HG03064 (cell line): ENCODE data around the gene PCBP4.
"Not testable (repeated sequence)": the region's sequence is repeated elsewhere in the genome, so short reads cannot be mapped to it uniquely, and the experiment has no call there.

ENCODE experiments used
- ATAC-seq: cut with Tn5 transposase; IDR thresholded peaks from one replicate; pipeline ENCODE4 v1.9.1; 2021; ENCODE audit warnings: low read depth; ENCODE audit not compliant: unreplicated experiment

Gene PCBP4

GRCh38 chr3:51995346-51996163, 28.3 kb upstream of the PCBP4 start, which contains the start of gene RPL29:
Gene RPL29 (minus strand): TSS chr3:51995895. CDS start chr3:51995461, 434 bp downstream.
- ATAC-seq = peak; percentile 88

GRCh38 chr3:51994530-51994929, 27.3 kb upstream of the PCBP4 start:
- no peak for ATAC-seq

- ATAC-seq = not testable (repeated sequence)
These were observed 26.4 kb upstream of the PCBP4 start for GRCh38 chr3:51993657-51994056.

- ATAC-seq = no peak
These were observed 24.9 kb upstream of the PCBP4 start for GRCh38 chr3:51992017-51992682.

DNA sequence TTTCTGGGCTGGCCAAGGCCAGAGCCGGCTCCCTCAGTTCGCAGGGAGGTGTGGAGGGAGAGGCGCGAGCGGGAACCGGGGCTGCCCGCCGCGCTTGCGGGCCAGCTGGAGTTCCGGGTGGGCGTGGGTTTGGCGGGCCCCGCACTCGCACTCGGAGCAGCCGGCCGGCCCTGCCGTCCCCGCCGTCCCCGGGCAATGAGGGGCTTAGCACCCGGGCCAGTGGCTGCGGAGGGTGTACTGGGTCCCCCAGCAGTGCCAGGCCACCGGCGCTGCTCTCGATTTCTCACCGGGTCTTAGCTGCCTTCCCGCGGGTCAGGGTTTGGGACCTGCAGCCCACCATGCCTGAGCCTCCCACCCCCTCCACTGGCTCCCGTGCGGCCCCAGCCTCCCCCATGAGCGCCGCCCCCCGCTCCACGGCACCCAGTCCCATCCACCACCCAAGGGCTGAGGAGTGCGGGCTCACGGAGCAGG, 23.3 kb upstream of the PCBP4 start:
- not testable (repeated sequence) for ATAC-seq

GRCh38 chr3:51988286-51989146, 21.3 kb upstream of the PCBP4 start:
- no peak for ATAC-seq

DNA sequence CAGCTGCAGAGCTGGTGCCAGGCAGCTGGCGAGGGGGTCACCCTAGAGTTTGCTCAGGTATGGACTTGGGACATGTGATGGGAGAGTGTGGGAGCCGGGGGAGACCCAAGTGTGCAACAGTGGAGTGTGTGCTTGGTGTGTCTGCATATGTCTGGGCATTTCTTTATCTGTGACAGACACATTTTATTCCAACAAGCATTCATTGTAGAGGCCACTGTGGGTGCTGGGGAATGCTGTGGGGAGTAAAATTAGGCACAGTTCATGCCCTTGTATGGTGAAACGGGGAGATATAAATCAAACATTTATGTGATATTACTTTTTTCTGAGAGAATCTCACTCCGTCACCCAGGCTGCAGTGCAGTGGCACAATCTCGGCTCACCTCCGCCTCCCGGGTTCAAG, 20.3 kb upstream of the PCBP4 start:
- ATAC-seq = no peak

DNA sequence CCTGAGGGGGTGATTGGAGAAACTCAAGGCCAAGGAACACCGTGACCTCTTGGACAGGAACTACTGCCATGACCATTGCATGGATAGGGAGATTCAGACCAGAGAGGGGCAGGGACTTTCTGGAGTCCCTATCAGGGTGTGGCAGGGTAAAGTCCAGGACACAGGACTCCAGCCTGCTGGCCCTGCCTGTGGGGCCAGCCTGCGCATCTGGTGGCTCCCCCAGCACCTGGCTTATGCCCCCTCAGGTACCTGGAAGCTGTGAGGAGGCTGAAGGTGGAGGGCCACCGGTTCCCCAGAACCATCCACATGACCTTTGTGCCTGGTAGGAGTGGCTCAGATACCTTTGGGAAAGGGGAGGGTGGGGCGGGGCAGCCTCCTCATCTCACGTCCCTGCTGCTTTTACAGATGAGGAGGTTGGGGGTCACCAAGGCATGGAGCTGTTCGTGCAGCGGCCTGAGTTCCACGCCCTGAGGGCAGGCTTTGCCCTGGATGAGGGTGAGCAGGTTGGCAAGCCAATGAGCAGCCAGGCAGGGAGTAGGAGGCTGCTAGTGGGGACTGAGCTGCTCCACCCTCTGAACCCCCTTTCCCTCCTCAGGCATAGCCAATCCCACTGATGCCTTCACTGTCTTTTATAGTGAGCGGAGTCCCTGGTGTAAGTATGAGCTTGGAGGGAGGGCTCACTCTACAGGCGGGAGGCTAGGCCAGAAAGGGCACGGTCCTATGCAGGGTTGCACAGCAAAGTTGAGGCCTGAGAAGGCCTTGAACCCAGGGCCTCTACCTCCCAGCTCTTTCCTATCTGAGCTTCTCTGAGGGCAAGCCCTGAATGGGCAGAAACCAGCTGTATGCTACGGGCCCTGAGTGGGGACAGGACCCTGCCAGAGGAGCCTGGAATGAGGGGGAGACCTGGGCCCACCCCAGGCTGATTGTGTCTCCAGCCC, 19.0 kb upstream of the PCBP4 start:
- ATAC-seq = no peak

DNA sequence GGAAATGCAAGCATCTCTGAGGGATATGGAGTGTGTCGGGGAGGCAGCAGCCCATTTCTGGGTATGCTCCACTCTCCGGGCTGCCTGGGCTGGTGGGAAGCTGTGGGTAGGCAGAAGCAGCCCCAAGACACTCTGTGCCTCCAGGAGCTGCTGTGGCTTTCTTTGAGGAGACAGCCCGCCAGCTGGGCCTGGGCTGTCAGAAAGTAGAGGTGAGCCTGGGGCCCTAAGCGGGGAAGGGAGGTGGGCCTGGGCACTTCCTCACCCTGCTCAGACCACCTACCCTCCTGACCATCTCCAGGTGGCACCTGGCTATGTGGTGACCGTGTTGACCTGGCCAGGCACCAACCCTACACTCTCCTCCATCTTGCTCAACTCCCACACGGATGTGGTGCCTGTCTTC, 17.8 kb upstream of the PCBP4 start:
- ATAC-seq = no peak

GRCh38 chr3:51984269-51984647, 17.0 kb upstream of the PCBP4 start:
- ATAC-seq = no peak

DNA sequence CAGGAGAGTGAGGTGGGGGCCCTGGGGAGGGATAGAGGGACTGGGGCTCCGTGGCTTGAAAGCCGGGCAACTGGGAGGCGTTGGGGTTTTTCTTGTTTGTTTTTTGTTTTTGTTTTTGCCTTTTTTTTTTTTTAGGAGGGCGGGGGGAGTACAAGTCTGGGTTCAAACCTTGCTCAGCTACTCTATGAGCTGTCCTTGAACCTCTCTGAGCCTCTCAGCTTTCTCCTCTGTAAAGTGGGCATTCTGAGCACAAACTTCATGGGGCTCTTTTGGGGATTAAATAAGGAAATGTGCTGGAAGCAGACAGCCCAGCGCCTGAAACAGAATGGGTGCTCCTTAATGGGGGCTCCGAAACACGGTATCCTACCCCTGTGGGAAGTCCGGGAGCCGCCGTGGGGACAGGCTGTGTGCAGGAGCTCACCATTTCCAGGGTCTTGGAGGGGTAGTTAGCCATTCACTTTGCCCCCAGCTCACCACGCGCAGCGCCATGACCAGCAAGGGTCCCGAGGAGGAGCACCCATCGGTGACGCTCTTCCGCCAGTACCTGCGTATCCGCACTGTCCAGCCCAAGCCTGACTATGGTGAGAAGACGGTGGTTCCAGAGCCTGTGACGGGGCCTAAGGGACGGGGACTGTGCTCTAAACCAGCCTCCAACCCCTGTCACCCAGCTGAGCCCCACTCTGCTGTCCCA, 16.5 kb upstream of the PCBP4 start:
- ATAC-seq = no peak

- peak; percentile 78 for ATAC-seq
These were observed 15.8 kb upstream of the PCBP4 start, which contains the start of gene ACY1 for GRCh38 chr3:51982838-51983577. Gene ACY1 (plus strand): TSS chr3:51983535. CDS start chr3:51984065, 530 bp downstream.

DNA sequence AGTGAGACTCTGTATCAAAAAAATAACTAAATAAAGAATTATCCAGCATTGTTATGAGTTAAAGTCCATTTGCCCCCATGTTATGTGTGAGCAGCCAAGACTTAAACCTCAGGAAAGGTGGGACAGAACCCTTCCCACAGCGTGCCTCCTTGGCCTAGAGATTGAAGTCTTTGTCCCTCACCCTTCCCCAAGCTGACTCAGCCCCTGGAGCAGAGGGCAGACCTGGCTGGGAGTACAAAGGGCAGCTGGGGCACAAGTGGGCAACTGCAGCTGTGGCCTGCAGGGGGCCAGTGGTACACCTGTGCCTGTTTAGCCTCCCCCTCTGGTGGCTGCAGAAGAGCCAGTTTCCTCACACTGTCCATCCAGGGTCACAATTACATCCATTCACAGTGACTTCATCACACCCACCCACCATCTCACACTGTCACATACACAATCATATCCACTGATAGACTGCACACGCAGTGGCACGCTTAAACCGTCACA, 15.1 kb upstream of the PCBP4 start:
- peak; percentile 37 for ATAC-seq

DNA sequence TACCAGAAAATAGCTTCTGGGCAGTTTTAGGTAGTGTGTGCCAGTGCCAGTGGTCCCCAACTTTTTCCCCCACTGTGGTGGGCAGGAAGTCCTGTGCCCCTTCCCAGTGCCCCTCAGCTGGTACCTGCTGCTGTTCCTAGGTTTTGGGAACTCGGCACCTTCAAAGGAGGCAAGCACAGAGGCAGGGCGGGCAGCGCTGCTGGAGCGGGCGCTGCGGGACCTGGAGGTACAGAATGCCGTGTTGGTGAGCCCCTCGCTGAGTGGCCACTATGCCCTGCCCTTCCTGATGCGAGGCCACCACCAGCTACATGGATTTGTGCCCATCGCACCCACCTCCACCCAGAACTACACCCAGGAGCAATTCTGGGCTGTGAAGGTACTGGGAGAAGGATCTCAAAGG, 13.0 kb upstream of the PCBP4 start:
- ATAC-seq = no peak

DNA sequence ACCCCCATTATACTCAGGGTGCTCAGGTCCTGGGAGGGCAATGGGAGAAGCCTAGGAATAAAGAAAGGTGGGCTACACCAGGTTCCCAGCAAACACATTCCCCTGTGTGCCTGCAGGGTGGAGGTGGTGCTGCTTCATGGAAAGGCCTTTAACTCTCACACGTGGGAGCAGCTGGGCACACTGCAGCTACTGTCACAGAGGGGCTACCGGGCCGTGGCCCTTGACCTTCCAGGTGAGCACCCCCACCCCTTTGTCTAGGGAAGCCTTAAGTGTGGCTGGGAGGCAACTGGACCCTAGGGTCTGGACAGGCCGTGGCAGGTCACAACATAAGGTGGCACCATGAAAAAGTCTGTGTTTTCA, 10.9 kb upstream of the PCBP4 start:
- no peak for ATAC-seq

- ATAC-seq = no peak
These were observed 10.3 kb upstream of the PCBP4 start for GRCh38 chr3:51977446-51978142.

- ATAC-seq = no peak
These were observed 8.7 kb upstream of the PCBP4 start for GRCh38 chr3:51975852-51976549.
